IMR-90 (cell line): ENCODE measurements around the gene DUSP6. TPM values are rescaled to one million over a fixed set of nuclear protein-coding genes. Genes with fewer than 3 reads are reported as not detected.
A peak's percentile ranks its signal among the peaks of the same experiment; 100 is the strongest.

Experiments used
- ATAC-seq: fragments of 200-7000 bp; cut with Tn5 transposase; 2 replicates; pipeline ENCODE4 v1.9.1; 2020; ENCODE audit warnings: low read depth, mild to moderate bottlenecking, moderate library complexity
- BruUV-seq: library from RNA; stranded (reverse); fragments of 400-500 nt; replicated peaks from 2 replicates; lab custom pipeline; 2021; lab: Mats Ljungman, UMichigan
- CTCF ChIA-PET: fragments of 300-600 bp; formaldehyde crosslinking; extraction: SDS; loops from one replicate; lab custom pipeline; 2021; ENCODE audit warnings: antibody characterized with exemption; lab: Yijun Ruan, JAX
- POLR2A ChIA-PET: fragments of 300-600 bp; sonication (Branson Sonifier 250); formaldehyde crosslinking; loops from one replicate; lab custom pipeline; 2022; ENCODE audit warnings: antibody characterized with exemption; ENCODE audit not compliant: unreplicated experiment; lab: Charles Lee
- DNase-seq: peaks from one replicate; pipeline ENCODE4 v3.0.0; 2013
- H2AFZ ChIP-seq: replicated peaks from 2 replicates; pipeline ENCODE3; 2013; ENCODE audit warnings: low read length, mild to moderate bottlenecking; ENCODE audit not compliant: poor library complexity
- H2AK5ac ChIP-seq: 2 replicates; pipeline ENCODE4 v1.6.1; 2013; ENCODE audit warnings: low read depth, low read length, inconsistent platforms
- H2AK9ac ChIP-seq: replicated peaks from 2 replicates; pipeline ENCODE3; 2013; ENCODE audit warnings: mild to moderate bottlenecking, low read depth, low read length, moderate library complexity; ENCODE audit not compliant: poor library complexity
- H2BK120ac ChIP-seq: 2 replicates; pipeline ENCODE4 v1.6.1; 2013; ENCODE audit warnings: low read depth, low read length, inconsistent platforms
- H2BK15ac ChIP-seq: 3 replicates; pipeline ENCODE4 v1.6.1; 2013; ENCODE audit warnings: low read depth, low read length, inconsistent platforms
- H2BK20ac ChIP-seq: 2 replicates; pipeline ENCODE4 v1.6.1; 2013; ENCODE audit warnings: low read depth, mild to moderate bottlenecking, inconsistent platforms, low read length, moderate library complexity
- H2BK5ac ChIP-seq: 2 replicates; pipeline ENCODE4 v1.6.1; 2013; ENCODE audit warnings: mild to moderate bottlenecking, low read depth, low read length, inconsistent platforms; ENCODE audit not compliant: poor library complexity, severe bottlenecking
- H3K14ac ChIP-seq: replicated peaks from 2 replicates; pipeline ENCODE4 v1.6.1; 2013; ENCODE audit warnings: low read depth, low read length, inconsistent platforms
- H3K18ac ChIP-seq: 2 replicates; pipeline ENCODE4 v1.6.1; 2013; ENCODE audit warnings: low read depth, low read length, control low read depth
- H3K23ac ChIP-seq: 2 replicates; pipeline ENCODE4 v1.6.1; 2013; ENCODE audit warnings: low read depth, low read length, inconsistent platforms
- H3K27ac ChIP-seq: 2 replicates; pipeline ENCODE4 v1.5.1; 2013; ENCODE audit warnings: mild to moderate bottlenecking, control low read depth, low read length; ENCODE audit not compliant: insufficient read depth
- H3K27me3 ChIP-seq: 2 replicates; pipeline ENCODE4 v1.6.1; 2013; ENCODE audit warnings: low read length; ENCODE audit not compliant: control insufficient read depth, insufficient read depth
- H3K36me3 ChIP-seq: 2 replicates; pipeline ENCODE4 v1.6.1; 2013; ENCODE audit warnings: low read length, mixed read lengths; ENCODE audit not compliant: control insufficient read depth, insufficient read depth
- H3K4ac ChIP-seq: 2 replicates; pipeline ENCODE4 v1.6.1; 2013; ENCODE audit warnings: low read depth, low read length, inconsistent platforms
- H3K4me1 ChIP-seq: 2 replicates; pipeline ENCODE4 v1.6.1; 2013; ENCODE audit warnings: low read length, mixed read lengths; ENCODE audit not compliant: control insufficient read depth, insufficient read depth
- H3K4me2 ChIP-seq: 2 replicates; pipeline ENCODE4 v1.6.1; 2013; ENCODE audit warnings: low read depth, mild to moderate bottlenecking, control low read depth, low read length, moderate library complexity
- H3K4me3 ChIP-seq: 2 replicates; pipeline ENCODE4 v1.5.1; 2013; ENCODE audit warnings: low read depth, mild to moderate bottlenecking, control low read depth, low read length, moderate library complexity; ENCODE audit not compliant: insufficient read depth
- H3K56ac ChIP-seq: 2 replicates; pipeline ENCODE4 v1.6.1; 2013; ENCODE audit warnings: low read length, inconsistent platforms; ENCODE audit not compliant: insufficient read depth; ENCODE audit errors: extremely low read depth
- H3K79me1 ChIP-seq, 2 experiments: 2 replicates each; pipeline ENCODE4 v1.6.1; 2013; ENCODE audit warnings: low read length in 2 of 2, inconsistent platforms in 1 of 2, low read depth in 1 of 2
- H3K9ac ChIP-seq: 2 replicates; pipeline ENCODE4 v1.6.1; 2013; ENCODE audit warnings: low read depth, low read length, control low read depth
- H3K9me1 ChIP-seq: 2 replicates; pipeline ENCODE4 v1.6.1; 2013; ENCODE audit warnings: low read length, inconsistent platforms; ENCODE audit not compliant: insufficient read depth
- H3K9me3 ChIP-seq: 2 replicates; pipeline ENCODE4 v1.6.1; 2013; ENCODE audit warnings: low read length; ENCODE audit not compliant: control insufficient read depth, insufficient read depth
- H4K20me1 ChIP-seq: 2 replicates; pipeline ENCODE4 v1.6.1; 2013; ENCODE audit warnings: low read length, inconsistent platforms; ENCODE audit not compliant: insufficient read depth
- H4K5ac ChIP-seq: 2 replicates; pipeline ENCODE4 v1.6.1; 2013; ENCODE audit warnings: mild to moderate bottlenecking, low read depth, low read length, control low read depth
- H4K8ac ChIP-seq, 2 experiments: 2 replicates each; pipeline ENCODE4 v1.6.1; 2013; ENCODE audit warnings: low read depth in 2 of 2, low read length in 2 of 2, control low read depth in 1 of 2, inconsistent platforms in 1 of 2
- H4K91ac ChIP-seq: 2 replicates; pipeline ENCODE4 v1.6.1; 2013; ENCODE audit warnings: low read depth, low read length, inconsistent platforms; ENCODE audit not compliant: insufficient read depth
- BHLHE40 ChIP-seq: fragments of 150-350 bp; IDR thresholded peaks from 2 replicates; pipeline ENCODE4 v1.6.1; 2016; ENCODE audit warnings: mild to moderate bottlenecking, low read depth, low read length
- CEBPB ChIP-seq: IDR thresholded peaks from 2 replicates; pipeline ENCODE4 v1.6.1; 2012; ENCODE audit warnings: low read depth, low read length, improper control_type of control experiment
- CTCF ChIP-seq: conservative IDR thresholded peaks from 2 replicates; pipeline ENCODE4 v1.5.1; 2012; ENCODE audit warnings: mild to moderate bottlenecking, low read depth, low read length, improper control_type of control experiment
- FOS ChIP-seq: fragments of 150-350 bp; IDR thresholded peaks from 2 replicates; pipeline ENCODE4 v1.6.1; 2016; ENCODE audit warnings: low read depth, low read length
- WGBS, 2 experiments: methylation state at CpG; one replicate each; pipeline versions ENCODE4 v1.1.5 to v1.1.7; 2013; ENCODE audit warnings: missing lambda C conversion rate in 2 of 2; ENCODE audit not compliant: insufficient read length in 1 of 2; ENCODE audit errors: extremely low coverage in 2 of 2; 5-methylcytosine and 5-hydroxymethylcytosine counted together
- dilution Hi-C: fragments of 300-500 bp; cut with HindIII; formaldehyde crosslinking; loops from one replicate; pipeline ENCODE4 v1.14.3; 2018; ENCODE audit warnings: low sequenced_read_pairs; ENCODE audit not compliant: unreplicated experiment
- in situ Hi-C: fragments of 300-500 bp; cut with MboI; formaldehyde crosslinking; loops from 3 replicates; pipeline ENCODE4 v1.14.3; 2019; ENCODE audit warnings: low sequenced_read_pairs, inconsistent platforms, mixed read lengths
- intact Hi-C: fragments of 100-400 bp; cut with micrococcal nuclease; formaldehyde crosslinking; loops from 2 replicates; pipeline ENCODE4 v1.10.0; 2022
- polyA plus RNA-seq, 3 experiments: library from polyadenylated mRNA; depleted of rRNA; stranded (reverse); fragments of >200 nt; gene quantifications; 2 replicates each; pipeline ENCODE4 v1.2.3, GENCODE V29; 2012; ENCODE audit warnings: low replicate concordance in 1 of 3
- total RNA-seq: library from RNA; depleted of rRNA; stranded (reverse); fragments of >200 nt; gene quantifications from 2 replicates; pipeline ENCODE4 v1.2.3, GENCODE V29; 2012

Gene DUSP6
- total and polyA plus RNA-seq, 2 of the 4 experiments (the other 2 are of a cell fraction) = 38.5 to 70.1 TPM

GRCh38 chr12:89334548-89335169, 17.6 kb downstream of the DUSP6 start:
- dilution Hi-C loops = no loop called here
- H3K23ac ChIP-seq = peak overlapping the region; percentile 57
- no peak overlapping the region for H2AK9ac ChIP-seq
- no TSS peak for BruUV-seq
- in situ Hi-C loops = no loop called here
- 0% methylated on average over 2 of the region's 5 CpGs; no CpG with 5 or more reads in 1 of the 2 experiments for WGBS, 2 experiments
- H3K18ac ChIP-seq = peak overlapping the region; percentile 98
- H3K4ac ChIP-seq = peak overlapping the region; percentile 4; the same call in 1 of the 2 replicates
- no peak overlapping the region for H2AFZ ChIP-seq
- CTCF ChIA-PET = no interaction called here
- no peak overlapping the region for H2AK5ac ChIP-seq
- H3K9me1 ChIP-seq = peaks cover 3% of the 10 kb centered on the region; the same call in 1 of the 2 replicates
- H3K4me1 ChIP-seq = peaks cover 2% of the 10 kb centered on the region; the same call in 1 of the 2 replicates
- H4K5ac ChIP-seq = peak overlapping the region; percentile 81; the same call in 1 of the 2 replicates
- TF ChIP-seq FOS = no peak
- TF ChIP-seq CTCF = no peak
- peak; percentile 94 for TF ChIP-seq CEBPB
- TF ChIP-seq BHLHE40 = peak; percentile 82
- peak overlapping the region; percentile 12 for H4K91ac ChIP-seq
- H3K4me2 ChIP-seq = peak overlapping the region; percentile 23
- peaks cover 2% of the 10 kb centered on the region; the same call in 1 of the 2 replicates for H3K9me3 ChIP-seq
- H3K4me3 ChIP-seq = no peak overlapping the region
- no peaks in the 10 kb centered on the region for H3K36me3 ChIP-seq
- POLR2A ChIA-PET = no interaction called here
- peak overlapping the region; percentile 81 for H2BK20ac ChIP-seq
- peak overlapping the region; percentile 76 for H2BK5ac ChIP-seq
- DNase-seq (peak; percentile 78), ATAC-seq (peak; percentile 88)
- H3K27ac ChIP-seq = peak overlapping the region; percentile 54; the same call in 1 of the 2 replicates
- H3K79me1 ChIP-seq = no peaks in the 10 kb centered on the region
- H3K14ac ChIP-seq = peak overlapping the region; percentile 34; the same call in 1 of the 2 replicates
- peak overlapping the region; percentile 89 for H2BK120ac ChIP-seq
- H2BK15ac ChIP-seq = peak overlapping the region; percentile 42; the same call in 1 of the 3 replicates
- H4K8ac ChIP-seq = peak overlapping the region in 1 of 2 experiments; percentile 53; a peak in 3 of 4 replicates
- H3K9ac ChIP-seq = no peak overlapping the region
- H3K27me3 ChIP-seq = no peaks in the 10 kb centered on the region
- peak overlapping the region; percentile 22; the same call in 1 of the 2 replicates for H3K56ac ChIP-seq
- intact Hi-C loops = no loop called here
- H4K20me1 ChIP-seq = no peaks in the 10 kb centered on the region
